AG09319 (cell line): Measurements from ENCODE around the gene PLCG2.

ENCODE experiments used
- DNase-seq: peaks from one replicate; pipeline ENCODE4 v3.0.0-alpha.2; 2010; ENCODE audit warnings: low read depth; ENCODE audit errors: extremely low read depth
- TF ChIP-seq, protein P1 (sequence below): IDR thresholded peaks from 2 replicates; pipeline ENCODE4 v1.5.1; 2011; ENCODE audit warnings: low read depth, mild to moderate bottlenecking, inconsistent platforms, low read length, moderate library complexity

PLCG2 gene

DNA sequence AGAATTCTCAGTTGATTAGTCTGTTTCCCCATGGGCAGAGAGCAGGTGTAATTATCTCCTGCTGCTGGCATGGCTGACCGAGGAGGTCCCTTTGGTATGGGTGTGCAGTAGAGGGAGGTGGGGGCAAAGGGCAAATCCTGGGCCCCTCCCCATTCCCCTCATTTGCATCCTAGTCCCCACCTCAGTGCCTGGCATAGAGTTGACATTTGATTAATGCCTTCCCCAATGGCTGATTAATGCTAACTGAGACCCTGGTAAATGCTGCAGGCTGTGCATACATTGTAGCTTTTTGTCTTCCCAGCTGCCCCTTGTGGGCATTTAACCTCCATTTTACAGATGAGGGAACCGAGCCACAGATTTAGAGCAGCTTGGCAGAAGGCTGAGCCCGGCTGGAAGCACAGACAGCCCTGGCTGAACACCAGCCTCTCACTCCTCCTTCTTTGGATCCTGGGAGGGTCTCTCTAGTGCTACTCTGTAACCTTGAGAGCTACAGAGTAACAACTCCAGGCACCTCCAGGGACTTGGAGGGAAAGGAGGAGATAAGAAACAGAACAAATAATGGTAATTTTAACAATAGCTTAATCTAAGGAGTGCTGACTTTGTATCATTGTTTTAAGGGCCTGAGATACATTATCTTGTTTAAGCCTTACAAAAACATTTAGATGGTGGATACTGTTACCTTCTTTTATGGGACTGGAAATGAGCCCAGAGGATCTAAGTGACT, 5.1 kb downstream of the PLCG2 start:
- no peak for DNase-seq

DNA sequence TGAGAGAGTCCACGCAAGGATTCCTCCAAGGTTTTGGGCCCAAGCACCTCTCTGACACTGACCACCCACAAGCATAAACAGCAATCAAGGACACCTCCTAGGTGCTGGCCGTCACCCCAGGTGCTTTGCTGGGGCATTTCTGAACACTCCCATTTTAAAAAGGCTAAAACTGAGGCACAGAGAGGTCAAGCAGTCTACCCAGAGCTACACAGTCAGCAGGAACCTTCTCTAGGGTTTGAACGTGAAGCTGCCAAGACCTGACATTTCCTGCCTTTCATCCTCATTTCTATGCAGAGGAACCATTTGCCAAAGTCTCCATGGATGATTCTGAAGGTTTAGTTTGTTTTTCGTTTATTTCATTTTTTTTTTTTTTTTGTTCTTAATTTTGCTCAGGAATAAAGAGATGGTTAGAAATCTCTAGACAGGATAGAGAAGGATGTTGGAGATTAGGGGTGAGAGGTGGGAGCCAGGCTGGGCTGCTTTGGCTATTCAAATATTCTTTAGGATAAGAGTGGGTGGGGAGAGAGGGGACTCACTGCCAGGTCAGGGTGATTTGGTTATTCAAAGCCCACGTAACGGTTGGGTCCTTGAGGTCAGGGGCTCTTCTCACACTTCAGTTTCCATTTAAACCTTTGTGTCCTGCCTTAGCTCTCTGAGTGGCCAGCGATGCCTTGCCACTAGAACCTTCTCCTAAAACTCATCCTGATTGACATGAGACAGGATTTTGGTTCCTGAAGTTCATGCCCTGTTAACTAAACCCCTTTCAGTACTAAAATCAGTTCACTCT, 6.2 kb downstream of the PLCG2 start:
- TF ChIP-seq, protein P1, sequence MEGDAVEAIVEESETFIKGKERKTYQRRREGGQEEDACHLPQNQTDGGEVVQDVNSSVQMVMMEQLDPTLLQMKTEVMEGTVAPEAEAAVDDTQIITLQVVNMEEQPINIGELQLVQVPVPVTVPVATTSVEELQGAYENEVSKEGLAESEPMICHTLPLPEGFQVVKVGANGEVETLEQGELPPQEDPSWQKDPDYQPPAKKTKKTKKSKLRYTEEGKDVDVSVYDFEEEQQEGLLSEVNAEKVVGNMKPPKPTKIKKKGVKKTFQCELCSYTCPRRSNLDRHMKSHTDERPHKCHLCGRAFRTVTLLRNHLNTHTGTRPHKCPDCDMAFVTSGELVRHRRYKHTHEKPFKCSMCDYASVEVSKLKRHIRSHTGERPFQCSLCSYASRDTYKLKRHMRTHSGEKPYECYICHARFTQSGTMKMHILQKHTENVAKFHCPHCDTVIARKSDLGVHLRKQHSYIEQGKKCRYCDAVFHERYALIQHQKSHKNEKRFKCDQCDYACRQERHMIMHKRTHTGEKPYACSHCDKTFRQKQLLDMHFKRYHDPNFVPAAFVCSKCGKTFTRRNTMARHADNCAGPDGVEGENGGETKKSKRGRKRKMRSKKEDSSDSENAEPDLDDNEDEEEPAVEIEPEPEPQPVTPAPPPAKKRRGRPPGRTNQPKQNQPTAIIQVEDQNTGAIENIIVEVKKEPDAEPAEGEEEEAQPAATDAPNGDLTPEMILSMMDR = no peak
- DNase-seq = no peak

More for the DNA sequence above, 5.1 kb downstream of the PLCG2 start:
- TF ChIP-seq, protein P1 = no peak

DNA sequence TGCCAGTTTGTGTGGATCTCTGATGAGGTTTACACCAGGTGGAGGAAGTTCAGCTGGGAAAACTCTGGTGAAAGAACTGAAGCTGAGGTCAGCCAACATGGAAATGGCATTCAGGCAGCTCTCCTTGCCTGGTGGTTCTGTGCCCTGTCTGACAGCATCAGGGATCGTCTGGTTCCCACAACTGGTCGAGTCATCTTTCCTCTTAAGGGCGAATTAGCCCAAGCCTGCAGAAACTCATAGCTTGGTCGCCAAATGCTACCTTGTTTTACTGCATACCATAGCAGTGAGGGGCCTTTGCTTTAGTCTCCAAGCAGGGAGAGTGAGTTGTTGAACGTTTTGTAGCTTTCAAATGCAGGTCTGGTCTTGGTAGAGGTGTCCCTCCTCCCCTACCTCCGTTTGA, 7.2 kb downstream of the PLCG2 start:
- no peak for DNase-seq
- TF ChIP-seq, protein P1 = no peak

DNA sequence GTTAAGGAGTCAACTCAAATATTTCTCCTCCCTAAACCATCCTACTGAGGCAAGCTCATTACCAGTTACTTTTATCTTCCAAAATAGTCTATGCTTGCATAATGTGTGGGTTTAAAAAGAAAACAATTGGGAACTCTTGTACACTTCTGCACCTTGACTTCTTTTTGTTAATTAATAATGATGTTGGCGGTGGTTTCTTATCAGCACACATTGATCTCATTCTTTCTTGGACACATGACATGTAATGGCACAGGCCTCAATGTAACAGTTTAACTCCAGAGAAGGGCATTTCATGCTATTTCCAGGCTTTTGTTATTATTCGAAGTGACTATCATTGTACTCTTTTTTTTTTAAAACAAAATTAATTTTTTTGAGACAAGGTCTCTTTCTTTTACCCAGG, 7.8 kb downstream of the PLCG2 start:
- DNase-seq = no peak
- TF ChIP-seq, protein P1 = no peak

DNA sequence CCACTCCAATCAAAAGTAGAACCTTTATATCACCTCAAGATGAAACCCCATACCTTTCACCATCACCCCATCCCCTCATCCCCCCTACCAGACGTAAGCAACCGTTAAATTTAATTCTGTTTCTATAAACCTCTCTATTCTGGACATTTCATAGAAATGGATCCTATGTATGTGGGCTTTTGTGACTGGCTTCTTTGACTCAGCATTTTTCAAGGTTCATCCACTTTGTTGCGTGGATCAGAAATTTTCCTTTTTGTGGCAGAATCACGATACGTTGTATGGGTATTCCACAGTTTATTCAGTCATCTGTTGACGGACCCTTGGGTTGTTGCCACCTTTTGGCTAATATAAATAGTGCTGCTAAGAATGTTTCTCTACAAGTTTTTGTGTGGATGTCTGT, 8.6 kb downstream of the PLCG2 start:
- DNase-seq = no peak
- TF ChIP-seq, protein P1 = no peak

DNA sequence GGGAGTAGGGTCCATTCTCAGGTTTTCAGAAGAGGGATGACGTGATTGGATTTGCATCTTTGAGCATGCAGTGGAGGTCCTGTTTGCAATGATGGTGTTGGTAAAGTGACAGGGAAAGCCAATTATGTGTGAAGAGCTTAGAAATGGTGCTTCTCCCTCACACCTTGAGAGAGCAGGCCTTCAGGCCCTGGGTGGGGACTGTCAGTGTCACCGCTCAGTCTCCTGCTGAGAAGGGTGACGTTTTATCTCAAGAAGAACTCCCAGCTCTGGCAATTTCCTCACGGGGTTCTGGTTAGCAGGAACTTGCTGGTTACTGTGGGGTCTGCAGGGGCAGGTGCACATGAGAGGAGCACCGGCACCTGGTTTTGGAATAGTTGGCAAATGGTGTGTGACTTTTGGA, 11.2 kb downstream of the PLCG2 start:
- TF ChIP-seq, protein P1 = no peak
- no peak for DNase-seq

DNA sequence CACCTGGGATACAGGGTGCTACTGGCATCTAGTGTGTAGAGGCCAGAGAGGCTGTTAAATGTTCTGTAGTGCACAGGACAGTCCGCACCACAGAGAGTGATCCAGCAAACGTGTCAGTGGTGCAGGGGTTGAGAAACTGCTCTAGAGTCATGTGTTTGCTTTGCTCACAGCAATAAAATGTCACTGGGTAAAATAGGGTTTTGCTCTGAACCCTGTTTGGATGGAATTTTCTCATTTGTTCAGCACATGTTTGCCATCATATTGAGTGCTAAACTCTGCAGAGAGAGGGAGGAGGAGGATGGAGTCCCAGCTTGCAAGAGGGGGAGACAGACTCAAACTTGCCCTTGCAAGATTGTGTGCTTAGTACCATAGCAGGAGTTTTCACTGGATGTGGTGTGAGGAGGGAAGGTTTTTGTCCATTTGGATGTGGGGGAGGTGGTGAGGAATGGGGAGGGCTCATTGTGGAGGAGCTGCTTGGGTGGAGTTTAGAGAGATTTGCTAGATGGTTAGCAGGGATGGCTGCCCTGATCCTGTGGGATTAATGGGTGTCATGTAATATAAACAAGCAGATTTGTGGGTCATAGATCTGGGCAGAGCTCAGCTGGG, 11.8 kb downstream of the PLCG2 start:
- DNase-seq = no peak
- TF ChIP-seq, protein P1 = no peak
